GM21515 (cell line): ENCODE measurements around the gene BOD1L1.

Experiments
- ATAC-seq: cut with Tn5 transposase; IDR thresholded peaks from one replicate; pipeline ENCODE4 v1.9.1; 2021; ENCODE audit not compliant: unreplicated experiment

The BOD1L1 gene

DNA sequence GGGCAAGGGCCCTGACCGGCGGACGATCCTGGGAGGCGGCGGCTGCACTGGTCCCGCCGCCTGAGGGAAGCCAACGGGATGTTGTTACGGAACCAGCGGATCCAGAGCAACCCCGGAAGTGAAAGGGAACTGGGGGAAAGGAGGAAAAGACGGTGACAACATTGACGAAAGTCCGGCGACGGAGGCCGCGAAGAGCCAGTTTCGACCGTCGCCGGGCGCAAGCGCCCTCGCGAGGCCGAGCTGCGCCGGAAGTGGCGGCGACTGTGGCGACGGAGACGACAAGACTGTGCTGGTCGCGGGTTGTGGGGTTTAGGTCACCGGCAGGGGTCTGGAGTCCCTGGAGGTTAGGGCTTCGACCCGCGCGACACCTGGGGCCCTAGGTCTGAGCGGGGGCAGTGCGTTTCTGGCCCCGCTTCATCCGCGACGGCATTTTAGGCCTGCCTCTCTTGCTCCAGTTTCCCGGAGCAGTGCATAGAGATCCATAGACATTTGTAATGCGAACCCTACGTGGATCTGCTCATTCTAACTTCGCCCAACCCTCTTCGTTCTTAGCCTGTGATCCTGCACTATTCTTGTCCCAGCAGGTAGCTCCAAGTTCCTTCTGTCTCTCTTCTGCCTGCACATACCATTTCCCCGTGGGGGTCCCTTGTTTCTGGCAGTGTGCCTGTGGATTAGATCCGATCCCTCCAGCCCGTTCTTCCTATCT is at the start of gene BOD1L1:
Gene BOD1L1, minus strand, starts transcription at position 120 of the 706 bp plus-strand sequence. CDS start 138 bp downstream, outside the sequence.
- peak; percentile 93 for ATAC-seq

DNA sequence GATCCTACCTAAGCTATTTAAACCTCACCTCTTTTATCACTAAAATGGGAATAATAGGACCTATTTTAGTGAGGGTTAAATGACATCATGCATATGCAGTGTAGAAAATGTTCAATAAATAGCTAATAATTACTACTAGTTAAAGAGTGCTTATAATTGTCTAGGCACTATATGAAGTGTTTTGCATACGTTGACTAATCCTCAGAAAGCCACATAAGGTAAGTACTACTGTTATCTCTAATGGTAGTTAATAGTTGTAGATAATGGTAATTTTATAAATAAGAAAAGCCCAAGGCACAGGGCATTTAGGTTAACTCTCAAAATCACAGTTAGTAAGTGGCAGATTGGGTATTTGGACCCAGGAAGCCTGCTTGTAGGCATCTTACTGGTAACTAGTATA is 47.4 kb upstream of the BOD1L1 start:
- ATAC-seq = no peak

DNA sequence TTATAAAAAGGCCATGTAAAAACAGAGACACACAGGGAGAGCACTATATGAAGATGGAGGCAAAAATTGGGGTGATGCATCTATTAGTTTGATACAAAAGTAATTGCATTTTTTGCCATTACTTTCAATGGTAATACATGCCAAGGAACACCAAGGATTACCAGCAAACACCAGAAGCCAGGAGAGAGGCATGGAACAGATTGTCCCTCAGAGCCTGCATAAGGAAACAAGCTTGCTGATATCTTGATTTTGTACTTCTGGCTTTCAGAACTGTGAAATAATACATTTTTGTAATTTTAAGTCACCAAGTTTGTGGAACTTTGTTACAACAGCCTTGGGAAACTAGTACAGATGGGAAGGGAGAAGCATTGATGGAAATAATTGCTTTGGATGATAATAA is 45.6 kb upstream of the BOD1L1 start:
- ATAC-seq = no peak

DNA sequence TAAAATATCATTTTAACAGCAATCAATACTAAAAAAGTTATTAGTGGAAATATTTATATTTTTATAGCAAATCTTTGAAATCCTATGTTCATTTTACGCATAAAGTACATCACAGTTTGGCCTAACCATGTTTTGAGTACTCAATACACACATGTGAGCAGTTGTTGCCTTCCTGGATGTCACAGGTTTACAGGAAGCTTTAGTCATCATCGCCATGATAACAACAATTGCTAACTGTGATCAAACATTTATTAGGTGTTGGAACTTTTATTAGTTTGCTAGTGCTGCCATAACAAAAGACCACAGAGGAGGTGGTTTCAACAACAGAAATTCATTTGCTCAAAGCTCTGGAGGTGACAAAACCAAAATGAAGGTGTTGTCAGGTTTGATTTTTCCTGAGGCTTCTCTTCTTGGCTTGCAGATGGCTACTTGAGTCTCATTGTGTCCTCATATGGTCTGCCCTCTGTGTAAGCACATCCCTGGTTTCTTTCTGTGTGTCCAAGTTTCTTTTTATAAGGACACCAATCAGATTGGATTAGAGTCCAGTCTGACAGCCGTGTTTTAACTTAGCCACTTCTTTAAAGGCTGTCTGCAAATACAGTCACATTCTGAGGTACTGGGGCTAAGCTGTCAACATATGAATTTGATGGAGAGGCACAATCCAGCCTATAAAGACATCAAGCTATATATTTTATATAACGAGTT is 43.1 kb upstream of the BOD1L1 start:
- no peak for ATAC-seq

DNA sequence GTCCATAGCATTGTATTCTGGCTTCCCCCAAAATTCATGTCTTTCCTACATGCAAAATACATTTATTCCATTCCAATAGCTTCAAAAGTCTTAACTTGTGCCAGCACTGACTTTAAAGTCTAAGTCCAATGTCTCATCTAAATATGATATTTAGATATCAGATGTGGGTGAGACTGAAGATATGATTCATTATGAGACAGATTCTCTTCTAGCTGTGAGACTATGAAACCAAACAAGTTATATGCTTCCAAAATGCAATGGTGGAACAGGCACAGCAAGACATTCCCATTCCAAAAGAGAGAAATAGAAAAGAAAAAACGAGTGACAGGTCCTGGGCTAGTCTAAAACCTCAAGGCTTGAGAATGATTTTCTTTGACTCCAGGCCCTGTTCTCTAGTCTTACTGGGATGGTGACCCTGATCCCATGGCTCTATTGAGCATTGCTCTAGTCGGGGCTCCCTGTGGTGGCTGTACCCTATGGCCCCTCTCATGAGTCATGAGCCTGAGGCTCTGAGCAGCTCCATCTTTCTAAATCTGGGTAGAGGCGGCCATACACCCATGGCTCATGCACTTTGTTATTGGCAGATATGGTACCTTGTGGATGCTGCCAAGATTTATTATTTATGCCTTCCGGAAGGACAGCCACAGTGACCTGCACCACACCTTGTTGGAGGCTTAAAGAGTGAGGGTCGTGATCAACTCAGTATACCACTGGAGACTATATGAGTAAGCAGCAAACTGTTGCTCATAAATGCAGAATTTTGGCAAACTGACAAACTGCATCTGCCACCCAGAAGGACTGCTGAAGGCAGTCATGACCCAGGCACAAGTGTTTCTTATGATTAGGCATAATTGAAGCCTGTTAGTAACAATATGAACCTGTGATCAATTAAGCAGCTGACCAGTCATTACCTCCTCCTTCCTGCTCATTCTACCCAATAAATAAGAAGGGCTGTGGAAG is 38.5 kb upstream of the BOD1L1 start:
- ATAC-seq = no peak

DNA sequence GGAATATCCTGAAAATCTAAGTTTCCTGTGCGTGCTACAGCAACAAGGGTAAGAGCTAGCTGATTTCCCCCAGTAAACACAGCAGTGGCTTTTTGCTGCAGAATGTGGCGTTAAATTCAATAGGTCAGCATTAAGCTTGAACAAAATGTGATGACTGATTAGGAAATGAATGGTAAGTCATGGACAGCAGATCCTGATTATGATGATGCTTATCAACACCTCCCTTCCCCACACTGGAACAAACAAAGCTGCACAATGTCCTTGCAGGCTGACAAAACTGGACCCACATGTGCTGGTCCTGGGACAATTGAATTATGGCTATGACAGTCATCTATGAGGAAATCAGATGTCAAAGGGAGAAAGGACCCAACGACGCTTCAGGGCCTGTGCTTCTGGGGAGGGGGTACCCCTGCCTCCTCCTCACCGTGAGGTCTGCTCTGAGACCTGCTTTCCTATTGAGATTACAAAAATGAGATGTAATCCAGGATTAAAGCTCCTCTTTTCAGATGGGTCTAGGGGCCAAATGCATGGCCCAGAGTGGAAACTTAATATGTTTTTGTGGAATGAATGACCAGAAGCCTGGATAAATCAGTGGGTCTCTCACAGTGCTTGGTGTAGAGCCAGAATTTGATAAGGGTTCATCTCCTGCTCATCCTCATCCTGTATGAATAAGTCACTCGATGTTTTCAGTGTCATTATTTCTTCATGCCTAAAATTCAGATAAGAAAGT is 32.0 kb upstream of the BOD1L1 start:
- no peak for ATAC-seq

DNA sequence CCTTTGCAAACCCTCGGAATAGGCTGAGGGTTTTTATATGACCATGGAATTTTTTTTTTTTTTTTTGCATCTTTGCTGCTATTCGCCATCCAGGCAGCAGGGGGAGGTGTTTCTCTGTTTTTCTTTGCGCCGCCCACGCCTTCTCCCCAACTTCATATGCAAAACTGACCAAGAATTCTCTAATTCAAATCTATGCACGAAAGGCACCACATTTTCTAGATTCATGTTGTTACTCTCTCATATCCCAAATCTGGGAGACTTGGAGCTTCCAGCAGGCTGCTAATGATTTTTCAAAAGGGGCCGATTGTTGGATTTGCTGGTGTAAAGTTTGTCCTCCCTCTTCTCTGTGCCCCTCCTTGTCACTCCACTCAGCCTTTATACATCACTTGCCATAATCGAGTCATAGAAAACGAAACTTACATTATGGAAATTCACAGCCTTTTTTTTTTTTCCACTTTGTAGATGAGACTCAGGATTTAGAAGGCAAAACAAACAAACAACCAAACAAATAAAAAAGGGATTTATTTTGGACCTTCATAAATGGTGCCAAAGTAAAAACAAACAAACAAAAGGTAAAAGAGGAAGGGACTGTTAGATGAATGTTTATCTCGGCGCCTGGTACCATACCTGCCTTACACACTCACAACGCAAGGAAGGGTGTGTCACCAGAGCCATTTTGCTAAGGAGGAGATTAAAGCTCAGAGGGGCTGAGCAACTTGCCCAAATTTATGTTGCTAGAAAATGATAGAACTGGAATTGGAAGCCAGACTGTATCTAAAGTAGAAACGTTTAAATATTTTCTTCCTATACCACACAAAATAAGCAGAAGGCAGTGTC is 29.3 kb upstream of the BOD1L1 start:
- ATAC-seq = peak; percentile 34

- ATAC-seq = peak; percentile 96
Measured at GRCh38 chr4:13654162-13654797, 26.8 kb upstream of the BOD1L1 start.

- ATAC-seq = no peak
Measured at GRCh38 chr4:13653766-13654161, 26.2 kb upstream of the BOD1L1 start.

DNA sequence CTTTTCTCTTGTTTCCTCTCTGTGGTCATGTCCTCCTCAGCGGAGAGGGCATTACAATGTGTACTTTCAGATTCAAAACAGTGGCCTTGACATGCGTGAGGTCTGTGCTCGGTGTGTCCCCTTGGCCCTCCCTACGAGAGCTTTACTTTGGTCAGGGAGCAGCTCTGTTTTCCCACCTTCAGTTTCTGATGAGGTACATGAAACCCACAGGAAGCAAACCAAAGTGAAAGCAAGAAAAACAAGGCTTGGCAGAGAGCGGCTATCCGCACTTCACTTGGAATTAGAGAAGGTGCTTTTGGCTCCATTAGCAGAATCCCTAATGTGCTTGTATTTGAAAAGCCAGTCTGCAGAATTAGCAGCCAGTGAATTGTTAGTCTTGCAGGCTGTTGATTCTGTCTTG is 19.5 kb upstream of the BOD1L1 start:
- ATAC-seq = no peak

DNA sequence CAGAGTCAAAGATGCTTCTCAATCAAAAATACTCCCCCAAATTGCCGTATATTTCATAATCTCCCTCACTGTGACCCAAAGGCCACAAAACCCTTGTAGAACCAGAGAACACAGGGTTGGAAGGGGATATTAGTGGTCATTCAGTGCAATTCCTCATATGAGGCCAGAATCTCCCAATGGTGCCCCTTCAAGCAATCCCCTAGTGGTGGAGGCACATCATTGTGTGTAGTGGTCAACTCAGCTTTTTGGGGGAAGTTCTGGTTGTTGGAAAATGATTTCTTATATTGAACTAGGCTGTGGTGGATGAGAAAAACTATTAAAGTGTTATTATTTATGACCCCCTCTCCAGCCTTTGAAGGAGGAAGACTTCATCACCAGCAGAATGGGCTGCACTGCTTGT is 17.6 kb upstream of the BOD1L1 start:
- no peak for ATAC-seq

- ATAC-seq = no peak
Measured at GRCh38 chr4:13642170-13642950, 14.8 kb upstream of the BOD1L1 start.

GRCh38 chr4:13641084-13641483 is 13.6 kb upstream of the BOD1L1 start:
- no peak for ATAC-seq

- ATAC-seq = no peak
Measured at GRCh38 chr4:13640149-13640940, 12.8 kb upstream of the BOD1L1 start.

GRCh38 chr4:13635286-13635799 is 7.8 kb upstream of the BOD1L1 start:
- no peak for ATAC-seq

GRCh38 chr4:13633671-13634070 is 6.1 kb upstream of the BOD1L1 start:
- no peak for ATAC-seq

DNA sequence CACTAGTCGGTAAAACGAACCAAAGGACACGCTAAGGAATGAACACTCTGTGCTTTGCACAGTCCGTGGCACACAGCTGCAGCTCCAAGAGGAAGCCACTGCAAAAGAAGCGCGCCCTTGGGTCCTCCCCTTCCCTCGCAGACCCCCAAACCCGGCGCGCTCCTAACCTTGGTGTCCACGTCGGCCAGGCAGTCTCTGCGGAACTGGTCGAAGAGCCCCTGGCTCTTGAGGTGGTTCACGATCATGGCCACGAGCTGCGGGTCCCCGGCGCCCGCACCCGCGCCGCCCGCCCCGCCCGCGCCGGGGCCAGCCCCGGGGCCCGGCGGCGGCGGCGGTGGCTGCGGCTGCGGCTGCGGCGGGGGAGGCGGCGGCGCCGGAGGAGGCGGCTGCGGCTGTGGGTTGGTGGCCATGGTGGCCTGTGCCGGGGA is 333 bp downstream of the BOD1L1 start:
- peak; percentile 50 for ATAC-seq
